Measurements from ENCODE around the gene AK8.

- no peak for TF ChIP-seq POLR2A (IDR thresholded peaks at IDR 0.05)
- TF ChIP-seq CTCF (IDR thresholded peaks at IDR 0.05), result no peak
Measured at GRCh38 chr9:132791699-132792240, 86.3 kb downstream of the AK8 start.
